Panc1 (cell line): Measurements from ENCODE around the gene THADA.

Source experiments
- CTCF ChIP-seq: fragments of 450-650 bp; IDR thresholded peaks from 2 replicates; pipeline ENCODE4 v1.5.1; 2017; ENCODE audit warnings: mild to moderate bottlenecking
- POLR2AphosphoS5 ChIP-seq: IDR thresholded peaks from 2 replicates; pipeline ENCODE4 v1.6.1; 2012; ENCODE audit warnings: mild to moderate bottlenecking, low read depth, low read length, moderate library complexity
- REST ChIP-seq, 2 experiments: IDR thresholded peaks; 2 replicates each; pipeline ENCODE4 v1.6.1; 2011 to 2012; ENCODE audit warnings: low read depth in 2 of 2, control low read depth in 1 of 2, low read length in 1 of 2, mild to moderate bottlenecking in 1 of 2, moderate library complexity in 1 of 2; ENCODE audit not compliant: insufficient read depth in 1 of 2
- SIN3A ChIP-seq: IDR thresholded peaks from 2 replicates; pipeline ENCODE4 v1.6.1; 2012; ENCODE audit warnings: low read depth, mild to moderate bottlenecking, low read length, moderate library complexity, borderline replicate concordance; ENCODE audit not compliant: insufficient read depth
- TCF7L2 ChIP-seq: IDR thresholded peaks from 2 replicates; pipeline ENCODE4 v1.6.1; 2011; ENCODE audit warnings: mild to moderate bottlenecking, low read depth, low read length, inconsistent platforms

- no peak for TF ChIP-seq CTCF
- no peak for TF ChIP-seq REST (IDR thresholded peaks at IDR 0.05; ENCODE audit: insufficient read depth in 1 of 2, low read depth in 2 of 2, low read length in 1 of 2)
- no peak for TF ChIP-seq SIN3A
- no peak for TF ChIP-seq POLR2AphosphoS5
- TF ChIP-seq TCF7L2, result no peak
These were observed 237.2 kb downstream of the THADA start for GRCh38 chr2:43358410-43359201.
